Vagina (tissue), 2 donors: ENCODE measurements around the gene LAMA1.

Experiments used
- CTCF ChIP-seq, 3 experiments: fragments of 450-650 bp in 2 of 3; fragments of 200-600 bp in 1 of 3; sonication (generic) in 1 of 3; IDR thresholded peaks; one replicate each; pipeline ENCODE4 v1.5.1; 2017 to 2019; ENCODE audit warnings: antibody characterized with exemption in 3 of 3, mild to moderate bottlenecking in 2 of 3, moderate library complexity in 2 of 3
- POLR2A ChIP-seq, 2 donors: fragments of 450-650 bp; IDR thresholded peaks; one replicate each; pipeline ENCODE4 v1.6.1; 2017; ENCODE audit warnings: antibody characterized with exemption in 2 of 2, mild to moderate bottlenecking in 2 of 2, moderate library complexity in 2 of 2
- POLR2AphosphoS5 ChIP-seq, 2 donors: sonication (generic); formaldehyde crosslinking; IDR thresholded peaks; one replicate each; pipeline ENCODE4 v1.9.0; 2017; ENCODE audit warnings: antibody characterized with exemption in 2 of 2, mild to moderate bottlenecking in 2 of 2, low read depth in 1 of 2; ENCODE audit not compliant: insufficient read depth in 1 of 2

GRCh38 chr18:7048081-7048480 lies 69.5 kb downstream of the LAMA1 start:
- no peak for TF ChIP-seq CTCF (IDR thresholded peaks at IDR 0.05)
- no peak for TF ChIP-seq POLR2AphosphoS5 (IDR thresholded peaks at IDR 0.05; ENCODE audit: insufficient read depth in 1 of 2, low read depth in 1 of 2)
- TF ChIP-seq POLR2A (IDR thresholded peaks at IDR 0.05), result no peak
